Right lobe of liver (tissue), 4 donors: Measurements from ENCODE around the gene ACER3.

Experiments used
- CTCF ChIP-seq, 4 donors: fragments of 200-600 bp in 3 of 4; fragments of 450-650 bp in 1 of 4; IDR thresholded peaks; one replicate each; pipeline versions ENCODE4 v1.5.1 to v1.8.0; 2016 to 2022; ENCODE audit warnings: antibody characterized with exemption in 4 of 4, mild to moderate bottlenecking in 2 of 4
- POLR2A ChIP-seq: fragments of 450-650 bp; IDR thresholded peaks from one replicate; pipeline ENCODE4 v1.6.1; 2017; ENCODE audit warnings: antibody characterized with exemption, mild to moderate bottlenecking
- donor health status: DM: no; HTN: no; CAD: no.
- donor health status: DM: no; HTN: no; CAD: no.
- donor health status: DM: no; HTN: yes; CAD: no.

DNA sequence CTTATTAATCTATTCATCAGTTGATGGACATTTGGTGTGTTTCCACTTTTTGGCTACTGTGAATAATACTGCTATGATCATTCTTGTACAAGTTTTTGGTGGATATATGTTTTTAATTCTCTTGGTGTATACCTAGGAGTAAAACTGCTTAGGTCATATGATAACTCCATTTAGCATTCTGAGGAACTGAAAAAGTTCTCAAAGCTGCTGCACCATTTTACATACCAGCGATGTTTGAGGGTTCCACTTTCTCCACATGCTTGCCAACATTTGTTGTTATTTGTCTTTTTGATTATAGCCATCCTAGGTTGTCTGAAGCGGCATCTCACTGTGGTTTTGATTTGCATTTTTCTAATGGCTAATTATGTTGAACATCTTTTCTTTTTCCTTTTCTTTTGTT, 4.1 kb upstream of the ACER3 start:
- TF ChIP-seq CTCF (IDR thresholded peaks at IDR 0.05) (no peak), POLR2A (no peak)
